BJ (cell line): ENCODE data around the gene CD209. TPM values are rescaled to one million over a fixed set of nuclear protein-coding genes. Genes with fewer than 3 reads are reported as not detected.

ENCODE experiments used
- CTCF ChIA-PET: fragments of 350-600 bp; formaldehyde crosslinking; extraction: SDS; loops from one replicate; lab custom pipeline; 2021; ENCODE audit warnings: antibody characterized with exemption, inconsistent platforms; lab: Yijun Ruan, JAX
- POLR2A ChIA-PET: fragments of 300-600 bp; sonication (Branson Sonifier 250); formaldehyde crosslinking; extraction: SDS; loops from one replicate; lab custom pipeline; 2021; ENCODE audit warnings: antibody characterized with exemption; lab: Charles Lee
- DNase-seq: peaks from one replicate; pipeline ENCODE4 v3.0.0-alpha.2; 2011; ENCODE audit warnings: low read depth
- H3K27me3 ChIP-seq: 2 replicates; pipeline ENCODE4 v1.6.0; 2011; ENCODE audit warnings: low read length; ENCODE audit not compliant: control insufficient read depth, insufficient read depth
- H3K36me3 ChIP-seq: 2 replicates; pipeline ENCODE4 v1.5.1; 2011; ENCODE audit warnings: low read length; ENCODE audit not compliant: control insufficient read depth, insufficient read depth
- H3K4me3 ChIP-seq: 2 replicates; pipeline ENCODE4 v1.5.1; 2011; ENCODE audit warnings: low read depth, mild to moderate bottlenecking, control low read depth, low read length
- CTCF ChIP-seq: IDR thresholded peaks from 2 replicates; pipeline ENCODE4 v1.5.1; 2011; ENCODE audit warnings: low read depth, mild to moderate bottlenecking, control low read depth, inconsistent platforms, low read length, moderate library complexity; ENCODE audit not compliant: insufficient read depth
- polyA plus RNA-seq: library from polyadenylated mRNA; depleted of rRNA; stranded (reverse); fragments of >200 nt; gene quantifications from 2 replicates; pipeline ENCODE4 v1.2.3, GENCODE V29; 2011

The CD209 gene
- polyA plus RNA-seq, 1 experiment: not detected

- no peak for TF ChIP-seq CTCF
- CTCF ChIA-PET: no interaction called here
- Histone ChIP-seq H3K4me3 (no peak overlapping the region), H3K27me3 (peaks cover 14% of the 10 kb centered on the region), H3K36me3 (no peaks in the 10 kb centered on the region)
- POLR2A ChIA-PET: no interaction called here
- DNase-seq: no peak
These were observed 17.5 kb downstream of the CD209 start for GRCh38 chr19:7729831-7730285.

GRCh38 chr19:7729211-7729610 is 18.1 kb downstream of the CD209 start:
- Histone ChIP-seq H3K4me3 (no peak overlapping the region), H3K36me3 (no peaks in the 10 kb centered on the region), H3K27me3 (peaks cover 14% of the 10 kb centered on the region)
- CTCF ChIA-PET: no interaction called here
- DNase-seq: no peak
- no peak for TF ChIP-seq CTCF
- POLR2A ChIA-PET: no interaction called here

- TF ChIP-seq CTCF: no peak
- ChIA-PET CTCF (no interaction called here), POLR2A (no interaction called here)
- DNase-seq: no peak
- Histone ChIP-seq H3K36me3 (no peaks in the 10 kb centered on the region), H3K4me3 (no peak overlapping the region), H3K27me3 (peaks cover 12% of the 10 kb centered on the region)
These were observed 21.5 kb downstream of the CD209 start for GRCh38 chr19:7725791-7726190.

GRCh38 chr19:7722231-7722651 is 25.1 kb downstream of the CD209 start:
- ChIA-PET CTCF (interaction anchor here (0.6 kb wide), 1 partner anchor 339 kb away, joined by 3 read pairs; no protein-coding TSS in a partner anchor), POLR2A (no interaction called here)
- no peaks in the 10 kb centered on the region for H3K36me3 ChIP-seq
- no peak overlapping the region for H3K4me3 ChIP-seq
- H3K27me3 ChIP-seq: peaks cover 3% of the 10 kb centered on the region
- DNase-seq: no peak
- no peak for TF ChIP-seq CTCF

GRCh38 chr19:7720351-7720750 is 27.0 kb downstream of the CD209 start:
- no peak for DNase-seq
- H3K27me3 ChIP-seq: peaks cover 3% of the 10 kb centered on the region
- TF ChIP-seq CTCF: no peak
- ChIA-PET POLR2A (no interaction called here), CTCF (no interaction called here)
- H3K36me3 ChIP-seq: no peaks in the 10 kb centered on the region
- H3K4me3 ChIP-seq: no peak overlapping the region
